Neuron (in vitro differentiated cells): ENCODE data around the gene DUSP3.
A peak's percentile ranks its signal among the peaks of the same experiment; 100 is the strongest.
"Not testable (repeated sequence)": the region's sequence is repeated elsewhere in the genome, so short reads cannot be mapped to it uniquely, and the experiment has no call there.

Experiments used
- H2AFZ ChIP-seq: one replicate; pipeline ENCODE4 v1.6.1; 2013; ENCODE audit warnings: low read depth, mild to moderate bottlenecking, inconsistent platforms, low read length, moderate library complexity
- H3K27me3 ChIP-seq: one replicate; pipeline ENCODE4 v1.6.1; 2013; ENCODE audit warnings: low read length; ENCODE audit not compliant: insufficient read depth
- H3K36me3 ChIP-seq: one replicate; pipeline ENCODE4 v1.6.1; 2013; ENCODE audit warnings: low read length; ENCODE audit not compliant: insufficient read depth
- H3K4me1 ChIP-seq: one replicate; pipeline ENCODE4 v1.6.1; 2013; ENCODE audit warnings: low read length; ENCODE audit not compliant: insufficient read depth
- H3K4me3 ChIP-seq: 2 replicates; pipeline ENCODE4 v1.5.1; 2013; ENCODE audit warnings: mild to moderate bottlenecking, low read length, moderate library complexity
- H3K9me3 ChIP-seq: one replicate; pipeline ENCODE4 v1.6.1; 2013; ENCODE audit warnings: low read length

Gene DUSP3

DNA sequence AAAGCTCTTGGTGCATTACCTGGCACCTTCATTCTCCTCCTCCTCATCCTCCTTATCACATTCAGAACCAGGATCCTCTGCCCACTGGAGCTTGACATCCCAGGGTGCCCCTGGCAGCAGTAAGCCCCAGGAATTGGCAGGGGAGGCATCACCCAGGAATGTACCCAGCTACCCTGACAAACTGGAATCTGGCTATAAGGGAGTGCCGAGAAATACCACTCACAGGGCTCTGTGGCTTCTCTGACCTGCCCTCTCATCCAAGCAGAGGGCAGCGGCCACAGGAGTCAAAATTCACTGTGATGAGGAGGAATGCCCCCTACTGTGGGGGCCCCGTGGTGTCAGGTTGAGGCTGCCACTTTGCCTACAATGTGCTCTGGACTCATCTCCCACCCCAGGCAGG lies 34.6 kb upstream of the DUSP3 start:
- no peak overlapping the region for H3K4me3 ChIP-seq
- peaks cover 4% of the 10 kb centered on the region for H3K36me3 ChIP-seq
- no peaks in the 10 kb centered on the region for H3K4me1 ChIP-seq
- H3K9me3 ChIP-seq: no peaks in the 10 kb centered on the region
- no peaks in the 10 kb centered on the region for H3K27me3 ChIP-seq
- H2AFZ ChIP-seq: no peak overlapping the region

GRCh38 chr17:43812396-43813265 lies 33.9 kb upstream of the DUSP3 start:
- H3K4me1 ChIP-seq: no peaks in the 10 kb centered on the region
- no peak overlapping the region for H2AFZ ChIP-seq
- peaks cover 5% of the 10 kb centered on the region for H3K36me3 ChIP-seq
- no peaks in the 10 kb centered on the region for H3K9me3 ChIP-seq
- H3K27me3 ChIP-seq: no peaks in the 10 kb centered on the region
- no peak overlapping the region for H3K4me3 ChIP-seq

DNA sequence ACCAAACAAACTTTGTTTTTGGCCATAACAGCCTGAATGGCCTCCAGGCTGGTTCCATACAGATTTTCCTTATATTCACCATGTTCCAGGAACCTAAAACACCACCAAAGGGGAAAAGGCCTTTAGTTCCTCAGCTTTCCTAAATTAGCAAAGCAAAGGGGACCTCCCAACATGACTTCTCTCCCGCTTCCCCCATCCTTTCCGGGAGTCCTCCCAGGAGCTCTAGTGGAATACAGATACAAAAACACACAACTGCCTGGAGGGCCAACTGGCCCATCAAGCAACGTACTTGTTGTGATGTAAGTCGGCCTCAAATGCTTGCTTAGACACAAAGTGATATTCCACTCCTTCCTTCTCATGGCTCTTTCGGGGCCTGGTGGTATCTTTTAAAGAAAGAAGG lies 32.0 kb upstream of the DUSP3 start:
- Histone ChIP-seq H3K36me3 (peaks cover 5% of the 10 kb centered on the region), H3K9me3 (no peaks in the 10 kb centered on the region), H3K4me3 (no peak overlapping the region), H3K4me1 (no peaks in the 10 kb centered on the region), H3K27me3 (no peaks in the 10 kb centered on the region), H2AFZ (no peak overlapping the region)

GRCh38 chr17:43810226-43810715 lies 31.5 kb upstream of the DUSP3 start:
- Histone ChIP-seq H3K4me3 (no peak overlapping the region), H3K27me3 (no peaks in the 10 kb centered on the region), H3K9me3 (no peaks in the 10 kb centered on the region), H3K4me1 (no peaks in the 10 kb centered on the region), H3K36me3 (peaks cover 5% of the 10 kb centered on the region), H2AFZ (no peak overlapping the region)

GRCh38 chr17:43809121-43809520 lies 30.3 kb upstream of the DUSP3 start:
- H3K36me3 ChIP-seq: peaks cover 5% of the 10 kb centered on the region
- H3K4me1 ChIP-seq: no peaks in the 10 kb centered on the region
- H3K4me3 ChIP-seq: no peak overlapping the region
- no peak overlapping the region for H2AFZ ChIP-seq
- no peaks in the 10 kb centered on the region for H3K9me3 ChIP-seq
- no peaks in the 10 kb centered on the region for H3K27me3 ChIP-seq

DNA sequence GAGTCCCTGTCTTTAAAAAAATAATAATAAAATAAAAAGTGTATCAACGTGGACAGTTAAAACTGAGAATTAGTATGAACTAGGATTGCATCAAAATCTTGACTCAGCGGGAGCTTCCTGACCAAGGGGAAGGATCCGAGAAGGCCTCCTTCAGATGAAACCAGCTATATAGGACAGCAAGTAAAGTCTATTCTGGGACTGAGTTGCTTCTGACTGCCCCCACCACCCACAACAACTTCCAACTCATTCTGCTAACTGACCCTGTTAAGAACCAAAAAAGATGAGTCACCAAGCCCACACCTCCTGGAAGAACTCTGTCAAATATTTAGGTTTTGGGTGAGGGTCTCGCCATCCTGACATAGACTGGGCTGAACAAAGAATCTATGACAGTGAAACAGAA lies 29.3 kb upstream of the DUSP3 start:
- no peaks in the 10 kb centered on the region for H3K27me3 ChIP-seq
- no peak overlapping the region for H2AFZ ChIP-seq
- peaks cover 5% of the 10 kb centered on the region for H3K36me3 ChIP-seq
- H3K4me1 ChIP-seq: no peaks in the 10 kb centered on the region
- no peak overlapping the region for H3K4me3 ChIP-seq
- no peaks in the 10 kb centered on the region for H3K9me3 ChIP-seq

- H3K9me3 ChIP-seq: no peaks in the 10 kb centered on the region
- no peak overlapping the region for H2AFZ ChIP-seq
- no peak overlapping the region for H3K4me3 ChIP-seq
- no peaks in the 10 kb centered on the region for H3K27me3 ChIP-seq
- H3K36me3 ChIP-seq: peaks cover 5% of the 10 kb centered on the region
- H3K4me1 ChIP-seq: peaks cover 13% of the 10 kb centered on the region
Observed at GRCh38 chr17:43805117-43805516, 26.3 kb upstream of the DUSP3 start.

DNA sequence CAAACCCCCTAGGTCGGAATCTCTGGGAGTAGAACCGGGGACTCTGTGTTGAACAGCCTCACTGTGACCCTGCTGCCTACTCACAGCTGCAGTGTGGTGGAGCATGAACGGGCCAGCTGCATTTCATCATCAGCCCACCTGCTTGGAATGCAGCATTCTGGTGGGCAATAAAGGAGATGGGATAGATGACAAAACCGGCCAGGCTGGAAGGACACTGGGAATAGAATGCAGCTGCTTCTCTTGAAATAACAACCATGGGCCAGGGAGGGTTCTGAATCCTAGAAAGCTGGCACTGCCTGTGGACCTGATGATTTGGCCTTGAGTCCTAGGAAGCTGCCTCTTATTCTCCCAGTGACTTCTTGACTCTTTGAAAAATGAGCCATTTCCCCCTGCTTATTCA lies 25.0 kb upstream of the DUSP3 start:
- Histone ChIP-seq H3K9me3 (no peaks in the 10 kb centered on the region), H3K4me3 (no peak overlapping the region), H3K36me3 (peaks cover 4% of the 10 kb centered on the region), H3K27me3 (no peaks in the 10 kb centered on the region), H3K4me1 (peaks cover 13% of the 10 kb centered on the region), H2AFZ (no peak overlapping the region)

DNA sequence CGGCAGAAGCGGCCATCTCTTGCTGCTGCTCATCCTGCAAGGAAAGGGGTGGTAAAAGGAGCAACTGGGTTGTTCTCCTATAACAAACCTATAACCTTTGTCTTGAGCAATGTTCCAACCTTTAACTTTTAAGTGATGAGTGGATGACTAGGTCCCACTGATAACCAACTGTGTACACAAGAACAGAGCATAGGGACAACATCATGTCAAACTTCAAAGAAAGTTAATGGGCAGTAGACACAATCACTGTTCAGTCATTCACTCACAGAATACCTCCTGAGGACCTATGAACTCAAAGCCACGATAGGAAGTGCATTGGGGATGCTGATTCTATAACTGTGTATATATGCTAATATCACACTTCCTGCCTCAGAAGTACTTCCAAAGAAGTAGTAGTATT lies 23.1 kb upstream of the DUSP3 start:
- Histone ChIP-seq H3K9me3 (peaks cover 2% of the 10 kb centered on the region), H3K27me3 (no peaks in the 10 kb centered on the region), H3K4me3 (no peak overlapping the region), H2AFZ (no peak overlapping the region), H3K4me1 (peaks cover 13% of the 10 kb centered on the region), H3K36me3 (no peaks in the 10 kb centered on the region)

DNA sequence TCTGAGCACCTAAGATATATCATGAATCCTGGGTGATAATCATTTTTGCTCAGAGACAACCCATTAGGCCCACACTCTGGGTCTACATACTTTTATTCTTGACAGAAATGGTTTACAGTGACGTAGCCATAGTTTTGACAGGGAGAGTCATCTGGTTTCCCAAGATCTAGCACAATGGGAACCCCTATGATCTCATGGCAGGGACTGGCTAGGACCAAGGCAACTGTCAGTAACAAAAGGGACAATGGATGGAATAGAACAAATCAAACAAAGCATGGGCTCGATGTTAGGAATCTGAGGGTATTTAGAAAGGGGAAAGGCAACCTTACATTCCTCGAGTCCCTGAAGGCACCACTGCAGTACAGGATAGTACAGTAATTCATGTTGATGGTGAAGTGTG lies 22.0 kb upstream of the DUSP3 start:
- H3K36me3 ChIP-seq: no peaks in the 10 kb centered on the region
- H3K4me3 ChIP-seq: no peak overlapping the region
- peaks cover 2% of the 10 kb centered on the region for H3K9me3 ChIP-seq
- H2AFZ ChIP-seq: no peak overlapping the region
- H3K27me3 ChIP-seq: no peaks in the 10 kb centered on the region
- peaks cover 13% of the 10 kb centered on the region for H3K4me1 ChIP-seq

DNA sequence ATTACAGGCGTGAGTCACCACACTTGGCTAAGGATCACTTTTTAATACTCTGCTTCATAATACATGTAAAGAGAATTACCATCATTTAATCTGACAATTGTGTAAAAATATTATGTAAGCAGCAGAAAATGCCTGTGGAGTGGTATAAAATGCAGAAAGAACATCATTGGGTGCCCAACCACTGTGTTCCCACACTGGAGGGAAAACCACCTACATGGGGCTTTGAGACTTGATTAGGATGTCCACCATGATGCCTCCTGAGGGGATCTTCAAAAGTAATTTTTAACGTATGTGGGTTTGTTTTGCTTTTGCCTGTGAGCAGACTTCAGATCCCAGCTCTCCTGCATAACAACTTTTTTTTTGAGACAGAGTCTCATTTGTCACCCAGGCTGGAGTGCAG lies 20.3 kb upstream of the DUSP3 start:
- H2AFZ ChIP-seq: no peak overlapping the region
- peaks cover 2% of the 10 kb centered on the region for H3K9me3 ChIP-seq
- no peaks in the 10 kb centered on the region for H3K27me3 ChIP-seq
- peaks cover 13% of the 10 kb centered on the region for H3K4me1 ChIP-seq
- H3K4me3 ChIP-seq: no peak overlapping the region
- H3K36me3 ChIP-seq: no peaks in the 10 kb centered on the region

DNA sequence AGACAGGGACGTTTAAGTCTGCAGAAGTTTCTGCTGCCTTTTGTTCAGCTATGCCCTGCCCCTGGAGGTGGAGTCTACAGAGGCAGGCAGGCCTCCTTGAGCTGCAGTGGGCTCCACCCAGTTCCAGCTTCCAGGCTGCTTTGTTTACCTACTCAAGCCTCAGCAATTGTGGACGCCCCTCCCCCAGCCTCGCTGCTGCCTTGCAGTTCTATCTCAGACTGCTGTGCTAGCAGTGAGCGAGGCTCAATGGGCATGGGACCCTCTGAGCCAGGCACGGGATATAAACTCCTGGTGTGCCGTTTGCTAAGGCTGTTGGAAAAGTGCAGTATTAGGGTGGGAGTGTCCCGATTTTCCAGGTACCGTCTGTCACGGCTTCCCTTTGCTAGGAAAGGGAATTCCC lies 19.2 kb upstream of the DUSP3 start:
- not testable (repeated sequence) for H2AFZ ChIP-seq, H3K9me3 ChIP-seq, H3K4me3 ChIP-seq, H3K27me3 ChIP-seq, H3K36me3 ChIP-seq
- H3K4me1 ChIP-seq: peaks cover 13% of the 10 kb centered on the region

- H3K36me3 ChIP-seq, H3K27me3 ChIP-seq, H3K9me3 ChIP-seq, H2AFZ ChIP-seq, H3K4me1 ChIP-seq, H3K4me3 ChIP-seq: not testable (repeated sequence)
Observed at GRCh38 chr17:43792668-43793067, 13.9 kb upstream of the DUSP3 start.

- no peaks in the 10 kb centered on the region for H3K9me3 ChIP-seq
- no peaks in the 10 kb centered on the region for H3K27me3 ChIP-seq
- peak overlapping the region; percentile 48 for H3K4me3 ChIP-seq
- peaks cover 3% of the 10 kb centered on the region for H3K4me1 ChIP-seq
- H3K36me3 ChIP-seq: no peaks in the 10 kb centered on the region
- H2AFZ ChIP-seq: peak overlapping the region; percentile 67
Observed at GRCh38 chr17:43791589-43791988, 12.8 kb upstream of the DUSP3 start.
